DOHH2 (cell line): Measurements from ENCODE around the gene TSKU.

Source experiments
- EZH2phosphoT487 ChIP-seq: fragments of 200-600 bp; sonication (generic); IDR thresholded peaks from 2 replicates; pipeline ENCODE4 v1.6.1; 2017; ENCODE audit warnings: borderline replicate concordance, mild to moderate bottlenecking, antibody characterized with exemption, low read length, moderate library complexity, mixed read lengths
- TF ChIP-seq, protein P1 (sequence below): fragments of 200-600 bp; sonication (generic); IDR thresholded peaks from one replicate; pipeline ENCODE4 v1.5.1; 2014; ENCODE audit warnings: antibody characterized with exemption, mild to moderate bottlenecking, low read depth, low read length; ENCODE audit not compliant: poor library complexity, severe bottlenecking

DNA sequence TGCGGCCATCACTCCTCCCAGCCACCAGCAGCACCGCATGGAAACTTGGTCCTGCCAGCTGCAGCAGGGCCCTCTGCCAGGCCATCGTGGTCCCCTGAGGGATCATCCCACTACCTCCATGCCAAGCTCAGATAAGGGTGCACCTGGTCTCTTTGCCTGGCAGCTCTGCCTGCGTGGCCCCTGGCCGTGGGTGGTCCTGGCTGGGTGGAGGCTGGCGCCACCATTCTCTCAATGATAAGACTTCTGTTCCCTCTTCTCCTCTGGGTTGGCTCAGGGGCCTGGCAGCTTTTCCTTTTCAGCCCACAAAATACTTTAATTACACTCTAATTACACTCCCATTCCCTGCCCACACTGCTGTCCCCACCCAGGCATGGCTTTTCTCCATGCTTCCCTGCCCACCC lies 26.8 kb upstream of the TSKU start:
- TF ChIP-seq, protein P1, sequence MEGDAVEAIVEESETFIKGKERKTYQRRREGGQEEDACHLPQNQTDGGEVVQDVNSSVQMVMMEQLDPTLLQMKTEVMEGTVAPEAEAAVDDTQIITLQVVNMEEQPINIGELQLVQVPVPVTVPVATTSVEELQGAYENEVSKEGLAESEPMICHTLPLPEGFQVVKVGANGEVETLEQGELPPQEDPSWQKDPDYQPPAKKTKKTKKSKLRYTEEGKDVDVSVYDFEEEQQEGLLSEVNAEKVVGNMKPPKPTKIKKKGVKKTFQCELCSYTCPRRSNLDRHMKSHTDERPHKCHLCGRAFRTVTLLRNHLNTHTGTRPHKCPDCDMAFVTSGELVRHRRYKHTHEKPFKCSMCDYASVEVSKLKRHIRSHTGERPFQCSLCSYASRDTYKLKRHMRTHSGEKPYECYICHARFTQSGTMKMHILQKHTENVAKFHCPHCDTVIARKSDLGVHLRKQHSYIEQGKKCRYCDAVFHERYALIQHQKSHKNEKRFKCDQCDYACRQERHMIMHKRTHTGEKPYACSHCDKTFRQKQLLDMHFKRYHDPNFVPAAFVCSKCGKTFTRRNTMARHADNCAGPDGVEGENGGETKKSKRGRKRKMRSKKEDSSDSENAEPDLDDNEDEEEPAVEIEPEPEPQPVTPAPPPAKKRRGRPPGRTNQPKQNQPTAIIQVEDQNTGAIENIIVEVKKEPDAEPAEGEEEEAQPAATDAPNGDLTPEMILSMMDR, result no peak
- no peak for TF ChIP-seq EZH2phosphoT487
